OCI-M2 (cell line): ENCODE measurements around the gene PSMD2.

Experiments used
- DNase-seq: peaks from one replicate; lab custom pipeline; 2025; ENCODE audit not compliant: unreplicated experiment; lab: John Stamatoyannopoulos, UW

The PSMD2 gene

GRCh38 chr3:184354121-184354728 lies 55.2 kb downstream of the PSMD2 start:
- DNase-seq = no peak

DNA sequence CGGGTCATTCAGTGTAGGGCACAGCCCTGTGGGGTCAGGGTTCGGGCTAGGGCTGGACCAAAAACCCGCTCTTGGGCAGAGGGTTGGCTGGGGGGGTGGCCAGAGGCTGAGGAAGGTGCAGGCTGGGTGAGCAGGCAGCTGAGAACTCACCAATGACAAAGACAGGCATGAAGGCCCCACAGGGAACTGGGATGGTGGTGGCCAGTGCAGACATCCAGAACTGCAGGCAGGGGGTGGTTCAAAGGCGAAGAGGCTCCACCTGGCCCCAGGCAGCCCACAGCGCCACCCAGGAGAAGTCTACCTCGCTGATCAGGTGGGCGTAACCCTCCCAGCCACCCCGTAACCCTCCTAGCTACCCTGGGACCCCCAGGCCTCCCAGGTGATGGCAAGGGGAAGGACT lies 55.7 kb downstream of the PSMD2 start:
- no peak for DNase-seq

- no peak for DNase-seq
Observed at GRCh38 chr3:184355261-184356040, 56.4 kb downstream of the PSMD2 start.

DNA sequence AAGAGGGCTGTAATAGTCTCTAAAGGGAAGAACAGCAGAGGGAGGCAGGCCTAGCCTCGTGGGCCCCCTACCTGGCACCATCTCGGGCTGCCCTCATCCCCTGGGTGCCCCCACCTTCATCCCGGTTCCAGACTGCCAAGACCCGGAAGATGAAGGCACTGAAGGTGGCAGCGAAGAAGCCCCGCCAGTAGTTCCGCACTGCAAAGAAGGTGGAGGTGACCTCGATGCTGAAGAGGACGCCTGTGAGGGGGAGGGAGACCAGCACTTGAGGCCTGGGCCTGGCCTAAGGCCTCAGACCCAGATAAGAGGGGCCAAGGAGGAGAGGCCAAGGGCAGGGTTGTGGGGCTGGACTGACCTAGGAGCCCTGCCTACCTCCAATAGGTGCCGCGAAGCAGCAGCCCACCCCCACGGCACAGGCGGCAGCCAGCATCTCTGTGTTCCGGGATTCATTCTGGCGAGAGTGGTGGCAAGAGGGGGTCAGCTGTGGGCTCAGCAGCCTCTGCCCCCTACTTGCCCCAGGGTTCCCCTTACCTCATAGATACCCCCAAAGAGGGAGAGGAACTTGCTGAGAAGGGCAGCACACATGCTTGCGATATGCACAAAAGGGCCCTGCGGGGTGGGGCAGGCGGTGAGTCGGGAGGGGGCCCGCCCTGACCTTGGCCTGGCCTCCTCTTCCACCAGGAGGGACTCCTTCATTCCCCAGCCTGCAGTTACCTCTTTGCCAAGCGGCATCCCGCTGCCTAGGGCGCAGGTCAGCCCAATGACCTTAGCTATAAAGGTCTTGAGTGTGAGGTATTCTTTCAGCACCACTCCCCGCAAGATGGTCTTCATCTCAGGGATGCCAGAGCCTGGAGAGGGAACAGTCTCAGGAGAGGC lies 58.4 kb downstream of the PSMD2 start:
- no peak for DNase-seq

GRCh38 chr3:184358124-184358767 lies 59.2 kb downstream of the PSMD2 start:
- DNase-seq = no peak
